C4-2B (cell line): ENCODE measurements around the gene KLF15.
A peak's percentile ranks its signal among the peaks of the same experiment; 100 is the strongest.

Experiments
- H3K27ac ChIP-seq: fragments of 450-650 bp; 2 replicates; pipeline ENCODE4 v1.5.1; 2017
- CTCF ChIP-seq: fragments of 450-650 bp; conservative IDR thresholded peaks from 2 replicates; pipeline ENCODE4 v1.5.1; 2017; ENCODE audit warnings: mild to moderate bottlenecking
- ZFX ChIP-seq: fragments of 450-650 bp; IDR thresholded peaks from 2 replicates; pipeline ENCODE4 v1.6.1; 2017

KLF15 gene

GRCh38 chr3:126394179-126394976 is 37.2 kb upstream of the KLF15 start, which contains the start of gene CFAP100:
TSS of gene CFAP100 (plus strand) at chr3:126394909. CDS start at chr3:126396001, 1,092 bp downstream.
- no peak within 1 kb of the TSS for H3K27ac ChIP-seq
- TF ChIP-seq CTCF (no peak), ZFX (no peak)

- H3K27ac ChIP-seq = no peak overlapping the region
These were observed 36.4 kb upstream of the KLF15 start for GRCh38 chr3:126393563-126393962.

GRCh38 chr3:126392246-126392645 is 35.0 kb upstream of the KLF15 start:
- TF ChIP-seq ZFX = no peak
- TF ChIP-seq CTCF = no peak

More at GRCh38 chr3:126393563-126393962, 36.4 kb upstream of the KLF15 start:
- TF ChIP-seq ZFX = no peak
- TF ChIP-seq CTCF = no peak

GRCh38 chr3:126391631-126392030 is 34.4 kb upstream of the KLF15 start:
- TF ChIP-seq CTCF (no peak), ZFX (no peak)
- H3K27ac ChIP-seq = no peak overlapping the region

More at GRCh38 chr3:126392246-126392645, 35.0 kb upstream of the KLF15 start:
- H3K27ac ChIP-seq = no peak overlapping the region

GRCh38 chr3:126390751-126391150 is 33.5 kb upstream of the KLF15 start:
- no peak overlapping the region for H3K27ac ChIP-seq
- TF ChIP-seq CTCF = no peak
- TF ChIP-seq ZFX = no peak

- TF ChIP-seq CTCF (no peak), ZFX (no peak)
- no peak overlapping the region for H3K27ac ChIP-seq
These were observed 33.0 kb upstream of the KLF15 start for GRCh38 chr3:126390201-126390600.

- TF ChIP-seq CTCF (no peak), ZFX (no peak)
These were observed 32.6 kb upstream of the KLF15 start for GRCh38 chr3:126389794-126390146.

More at GRCh38 chr3:126389794-126390146, 32.6 kb upstream of the KLF15 start:
- peak overlapping the region; percentile 43; the same call in 1 of the 2 replicates for H3K27ac ChIP-seq
